ENCODE measurements around the gene KIAA0232.
"Not testable (repeated sequence)": the region's sequence is repeated elsewhere in the genome, so short reads cannot be mapped to it uniquely, and the experiment has no call there.

KIAA0232 gene

DNA sequence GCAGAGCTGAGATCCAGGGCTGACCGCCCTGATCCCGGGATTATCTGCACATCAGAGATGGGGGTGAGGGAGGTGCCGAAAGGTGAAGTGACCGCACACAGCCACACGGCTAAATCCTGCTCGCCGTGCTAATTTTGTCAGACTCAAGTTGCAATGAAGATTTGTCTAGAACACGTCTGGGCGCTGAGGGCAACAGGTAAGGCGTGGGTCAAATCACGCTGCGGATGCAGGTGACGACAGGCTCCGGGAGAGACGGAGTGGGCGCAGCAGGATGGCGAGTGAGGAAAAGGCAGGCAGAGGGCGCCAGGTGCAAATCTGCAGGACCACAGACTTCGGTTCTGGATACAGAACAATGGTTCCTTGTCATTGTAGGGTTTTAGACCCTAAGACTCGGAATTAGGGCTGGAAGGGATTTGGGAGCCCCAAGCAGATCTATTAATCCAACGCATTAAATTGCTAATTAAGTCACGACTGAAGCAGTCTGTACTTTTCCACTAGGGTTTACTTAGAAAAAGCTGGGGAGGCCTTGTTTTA, 125.2 kb downstream of the KIAA0232 start:
- DNase-seq = no peak

DNA sequence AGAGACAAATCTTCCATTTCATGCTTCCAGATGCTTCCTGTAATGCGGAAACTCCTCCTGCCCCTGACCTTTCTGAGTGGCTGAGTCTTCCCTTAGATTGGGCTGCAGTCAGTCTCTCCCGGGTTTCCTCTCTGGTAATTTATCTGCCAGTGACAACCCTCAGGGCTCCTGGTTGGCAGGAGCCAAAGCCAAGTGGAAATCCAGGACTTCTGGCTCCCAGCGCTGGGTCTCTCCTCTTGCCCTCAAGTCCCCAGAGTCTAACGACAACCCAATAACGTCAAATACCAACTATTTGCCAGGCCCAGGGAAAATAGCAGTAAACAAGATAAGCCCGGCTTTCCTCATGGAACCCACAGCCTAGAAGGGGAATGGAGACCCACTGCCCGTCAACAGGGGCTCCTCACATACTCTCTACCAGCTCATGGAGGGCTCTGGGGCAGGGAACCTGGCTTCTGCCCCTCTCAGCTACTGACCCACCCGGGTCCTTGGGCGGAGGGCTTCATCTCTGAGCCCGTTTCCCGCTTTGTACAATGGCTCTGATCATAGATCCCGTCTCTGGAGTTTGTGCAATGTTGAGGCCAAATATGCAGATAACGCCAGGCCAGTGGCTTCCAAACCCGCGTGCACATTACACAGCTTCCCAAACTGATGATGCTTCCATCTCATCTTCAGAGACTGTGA, 126.0 kb downstream of the KIAA0232 start:
- no peak for DNase-seq

DNA sequence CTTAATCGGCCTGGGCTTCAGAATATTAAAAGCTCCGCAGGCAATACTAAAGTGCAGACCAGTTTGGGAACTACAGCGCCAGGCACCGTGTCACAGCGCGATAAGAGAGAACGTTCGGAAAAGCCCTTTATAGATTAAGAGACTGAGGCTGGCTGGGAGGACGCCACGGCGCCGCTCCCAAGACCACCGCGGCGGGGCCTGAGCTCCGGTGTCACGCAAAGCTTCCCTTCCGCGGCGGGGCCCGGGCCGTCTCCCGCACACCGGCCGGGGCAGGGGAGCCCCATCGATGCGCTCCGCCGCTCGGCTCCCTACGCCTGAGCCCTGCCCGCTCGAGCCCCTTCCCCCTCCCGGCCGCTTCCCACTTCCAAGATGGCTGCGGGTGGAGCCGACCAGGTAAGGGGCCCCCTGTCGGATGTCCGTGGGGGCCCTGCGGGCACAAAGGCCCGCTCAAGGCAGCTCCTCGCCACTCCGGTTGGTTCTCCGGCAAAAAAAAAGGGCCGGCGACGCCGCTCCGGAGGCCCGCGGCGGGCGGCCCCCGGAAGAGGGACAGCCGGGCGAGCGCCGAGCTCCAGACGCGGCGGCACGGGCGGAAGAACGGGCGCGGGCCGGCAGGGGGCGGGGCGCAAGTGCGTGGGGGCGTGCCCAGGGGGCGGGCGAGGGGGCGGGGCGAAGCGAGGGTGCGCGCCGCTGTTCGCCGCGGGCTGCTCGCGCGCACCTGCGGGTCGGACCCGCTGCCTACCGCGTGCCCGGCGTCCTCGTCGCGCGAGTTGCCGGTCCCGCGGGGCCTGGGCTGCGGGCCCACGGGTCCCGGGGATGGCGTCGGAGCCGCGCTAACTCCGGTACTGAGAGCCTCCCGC, 126.8 kb downstream of the KIAA0232 start, which contains the start of gene TBC1D14:
Gene TBC1D14 (plus strand): TSS at position 714 of the 857 bp plus-strand sequence. CDS start 13,564 bp downstream, outside the sequence.
- DNase-seq = peak; percentile 82

GRCh38 chr4:6909970-6910339, 127.4 kb downstream of the KIAA0232 start:
- DNase-seq = no peak

DNA sequence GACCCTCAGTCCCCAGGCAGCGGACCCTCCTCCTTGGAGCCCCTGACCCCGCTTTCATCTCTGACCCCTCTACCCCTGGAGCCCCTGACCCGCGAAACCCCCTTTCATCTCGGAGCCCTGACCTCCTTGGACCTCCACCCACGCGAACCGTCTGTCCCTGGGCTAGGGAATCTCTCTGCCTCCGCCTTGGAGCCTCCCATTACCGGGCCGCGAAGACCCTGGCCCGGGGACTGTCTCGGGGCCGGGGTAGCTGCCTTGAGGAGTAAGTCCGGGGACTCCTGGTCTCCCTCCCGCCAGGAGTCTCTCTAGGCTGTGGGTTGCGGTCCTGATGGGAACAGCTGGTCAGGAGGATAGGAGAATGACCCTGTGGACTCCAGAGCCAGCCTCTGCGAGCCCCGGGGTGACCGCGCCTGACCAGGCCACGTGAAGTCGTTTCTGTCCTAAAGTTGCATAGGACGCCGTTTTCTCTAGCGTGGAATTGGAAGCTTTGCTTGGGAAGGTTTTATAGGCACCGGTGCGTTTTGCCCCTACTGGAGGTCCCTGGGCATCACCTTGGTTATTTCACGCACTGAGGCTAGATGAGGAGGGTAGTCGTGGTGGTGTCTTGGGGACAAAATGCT, 127.9 kb downstream of the KIAA0232 start:
- DNase-seq = no peak

DNA sequence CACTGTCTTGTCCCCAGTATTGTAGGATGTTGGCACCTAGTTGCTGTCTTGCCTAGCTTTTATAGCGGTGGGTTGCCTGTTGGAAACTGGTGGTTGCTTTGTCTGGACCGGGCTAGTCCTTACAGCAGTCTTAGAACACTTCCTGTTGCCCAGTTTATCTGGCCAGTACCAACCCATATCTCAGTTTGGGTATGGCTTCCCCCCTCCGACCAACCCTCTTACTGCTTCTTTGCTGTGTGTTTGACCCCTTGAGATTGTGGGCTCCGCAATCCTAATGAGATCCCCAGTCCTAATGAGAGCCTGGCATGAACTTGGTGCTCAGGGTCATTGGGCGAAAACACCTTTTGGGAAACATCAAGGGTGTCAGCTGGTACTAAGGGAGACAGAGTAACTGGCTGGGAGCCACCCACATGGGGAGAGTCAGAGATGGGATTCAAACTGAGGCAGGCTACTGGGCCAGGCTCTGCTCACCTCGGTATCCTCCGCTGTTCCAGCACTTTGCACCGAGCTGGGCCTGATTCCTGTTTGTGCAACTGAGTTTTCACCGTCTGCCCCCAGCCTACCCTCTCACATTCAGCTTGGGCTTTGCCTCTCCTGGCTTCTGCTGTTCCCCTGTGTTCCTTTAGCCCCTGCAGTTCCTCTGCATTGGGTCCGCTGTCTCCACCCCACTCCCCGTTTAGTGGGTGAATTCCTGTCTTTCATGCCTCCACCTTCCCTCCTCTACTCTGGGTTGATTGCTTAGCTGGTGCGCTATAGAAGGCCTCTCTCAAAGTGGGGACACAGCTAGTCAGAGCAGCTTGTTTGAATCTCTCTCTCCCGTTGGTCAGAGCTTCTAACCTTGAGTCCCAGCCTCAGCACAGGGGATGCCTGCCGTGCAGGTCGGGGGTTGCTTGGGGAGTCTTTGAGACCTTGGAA, 128.7 kb downstream of the KIAA0232 start:
- no peak for DNase-seq

DNA sequence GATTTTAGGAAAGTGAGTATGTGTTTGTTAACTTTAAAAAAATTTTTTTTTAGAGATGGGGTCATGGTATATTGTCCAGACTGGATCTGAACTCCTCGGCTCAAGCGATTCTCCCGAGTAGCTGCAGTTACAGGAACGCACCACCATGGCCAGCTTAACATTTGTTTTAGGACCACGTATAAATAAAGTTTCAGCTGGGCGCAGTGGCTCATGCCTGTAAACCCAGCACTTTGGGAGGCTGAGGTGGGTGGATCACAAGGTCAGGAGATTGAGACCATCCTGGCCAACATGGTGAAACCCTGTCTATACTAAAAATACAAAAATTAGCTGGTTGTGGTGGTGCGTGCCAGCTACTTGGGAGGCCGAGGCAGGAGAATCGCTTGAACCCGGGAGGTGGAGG, 129.4 kb downstream of the KIAA0232 start:
- not testable (repeated sequence) for DNase-seq

GRCh38 chr4:6912441-6912840, 129.9 kb downstream of the KIAA0232 start:
- no peak for DNase-seq

GRCh38 chr4:6913350-6913905, 130.9 kb downstream of the KIAA0232 start:
- no peak for DNase-seq

DNA sequence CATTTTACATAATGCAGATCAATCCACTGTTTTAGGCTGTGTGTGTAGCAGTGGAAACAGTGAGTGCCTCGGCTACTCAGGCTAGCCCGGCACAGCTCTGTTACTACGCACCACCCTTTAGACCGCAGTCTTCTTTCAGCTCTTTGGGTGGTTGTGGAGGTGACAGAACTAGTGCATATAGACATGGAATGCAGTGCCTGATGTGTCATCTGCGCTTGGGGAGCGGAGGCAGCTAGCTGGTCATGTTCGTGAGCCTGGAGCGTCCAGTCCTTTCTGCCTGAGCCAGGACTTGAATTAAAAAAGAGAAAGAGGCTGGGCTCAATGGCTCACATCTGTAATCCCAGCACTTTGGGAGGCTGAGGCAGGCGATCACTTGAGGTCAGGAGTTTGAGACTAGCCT, 131.9 kb downstream of the KIAA0232 start:
- DNase-seq = no peak

- DNase-seq = no peak
Measured at GRCh38 chr4:6915041-6916005, 132.8 kb downstream of the KIAA0232 start.

DNA sequence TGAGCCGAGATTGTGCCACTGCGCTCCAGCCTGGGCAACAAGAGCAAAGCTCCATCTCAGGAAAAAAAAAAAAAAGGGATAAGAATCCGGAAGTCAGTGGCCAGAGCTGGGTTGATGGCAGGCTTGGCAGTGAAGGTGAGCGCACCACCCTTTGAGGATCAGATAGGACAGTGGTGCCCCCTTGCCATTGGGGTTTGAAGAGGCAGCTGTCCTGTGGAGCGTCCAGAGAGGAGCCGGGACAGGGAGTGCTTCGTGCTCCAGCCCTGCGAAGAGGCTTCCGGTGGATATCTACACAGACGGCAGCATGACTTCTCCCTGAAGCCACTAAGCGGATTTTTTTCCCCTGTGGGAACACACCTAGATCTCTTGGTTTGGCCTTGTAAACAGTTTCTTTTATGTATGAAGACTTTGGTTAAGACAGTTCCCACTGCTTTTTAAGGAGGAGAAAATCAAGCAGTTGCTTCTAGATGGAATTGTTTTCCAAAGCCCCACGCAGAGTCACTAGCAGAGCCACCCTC, 133.6 kb downstream of the KIAA0232 start:
- no peak for DNase-seq

- DNase-seq = peak; percentile 64
Measured at GRCh38 chr4:6916587-6917460, 134.3 kb downstream of the KIAA0232 start.

GRCh38 chr4:6917461-6918271, 135.1 kb downstream of the KIAA0232 start:
- no peak for DNase-seq

DNA sequence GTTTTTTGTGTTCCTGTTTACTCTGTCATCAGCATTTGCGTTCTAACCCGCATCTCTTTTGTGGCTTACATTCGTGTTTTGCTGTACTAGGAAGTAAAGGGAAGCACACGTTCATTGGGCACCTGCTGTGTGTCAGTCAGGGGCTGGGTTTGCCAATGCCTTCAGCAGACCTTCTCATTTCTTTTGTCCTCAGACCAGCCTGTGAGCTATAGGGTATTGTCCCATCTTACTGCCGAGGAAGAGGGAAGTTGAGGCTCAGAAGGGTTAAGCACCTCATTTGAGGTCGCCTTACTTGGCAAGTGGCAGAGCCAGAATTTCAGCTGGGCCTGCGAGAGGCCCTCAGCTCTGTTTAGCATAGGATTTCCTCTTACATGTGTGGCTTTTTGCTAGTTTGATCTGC, 135.8 kb downstream of the KIAA0232 start:
- DNase-seq = peak; percentile 25

DNA sequence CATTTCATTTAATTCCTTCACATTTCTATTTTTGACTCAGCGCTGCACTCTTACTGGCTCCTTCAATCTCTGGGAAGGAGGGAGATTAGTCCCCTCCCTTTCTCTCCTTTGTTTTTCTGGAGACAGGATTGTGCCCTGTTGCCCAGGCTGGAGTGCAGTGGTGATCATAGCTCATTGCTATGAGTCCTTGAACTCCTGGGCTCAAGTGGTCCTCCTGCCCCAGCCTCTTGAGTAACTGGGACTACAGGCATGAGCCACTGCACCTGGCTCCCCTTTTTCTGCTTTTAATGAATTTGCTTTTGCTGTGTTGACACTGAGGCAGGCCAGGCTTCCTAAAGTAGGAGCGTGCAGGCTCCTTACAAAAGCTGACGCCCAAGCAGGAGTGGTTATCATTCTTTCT, 137.6 kb downstream of the KIAA0232 start:
- DNase-seq = no peak

DNA sequence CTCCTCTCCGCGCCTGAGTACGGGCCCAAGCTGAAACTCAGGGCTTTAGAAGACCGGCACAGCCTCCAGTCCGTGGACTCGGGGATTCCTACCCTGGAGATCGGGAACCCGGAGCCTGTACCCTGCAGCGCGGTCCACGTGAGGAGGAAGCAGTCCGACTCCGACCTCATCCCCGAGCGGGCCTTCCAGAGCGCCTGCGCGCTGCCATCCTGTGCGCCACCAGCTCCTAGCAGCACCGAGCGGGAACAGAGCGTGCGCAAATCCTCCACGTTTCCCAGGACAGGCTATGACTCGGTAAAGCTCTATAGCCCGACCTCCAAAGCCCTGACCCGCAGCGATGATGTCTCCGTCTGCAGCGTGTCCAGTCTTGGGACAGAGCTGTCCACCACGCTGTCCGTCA, 141.0 kb downstream of the KIAA0232 start:
- no peak for DNase-seq

DNA sequence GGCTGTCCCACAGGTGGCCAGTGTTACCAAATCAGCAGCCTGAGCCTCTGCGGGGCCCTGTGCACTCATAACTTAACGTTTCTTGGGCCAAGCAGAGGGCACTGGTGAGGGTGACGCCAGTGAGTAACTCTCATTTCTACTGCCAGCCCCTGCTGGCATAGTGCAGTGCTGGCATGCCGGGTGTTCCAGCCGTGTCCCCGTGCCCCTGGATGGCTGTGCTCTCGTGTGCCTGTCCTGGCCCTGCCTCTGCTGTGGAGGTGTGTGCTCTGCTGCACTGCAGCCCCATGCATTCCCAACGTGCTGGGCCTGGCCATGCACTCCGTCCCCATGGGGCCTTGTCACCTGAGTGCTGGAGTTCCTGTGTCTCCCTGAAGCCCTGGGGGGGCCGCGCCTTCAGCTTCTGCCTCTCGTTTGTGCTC, 141.8 kb downstream of the KIAA0232 start:
- DNase-seq = no peak
